Measurements from ENCODE around the gene CYP11A1.
A peak's percentile ranks its signal among the peaks of the same experiment; 100 is the strongest.

CYP11A1 gene

DNA sequence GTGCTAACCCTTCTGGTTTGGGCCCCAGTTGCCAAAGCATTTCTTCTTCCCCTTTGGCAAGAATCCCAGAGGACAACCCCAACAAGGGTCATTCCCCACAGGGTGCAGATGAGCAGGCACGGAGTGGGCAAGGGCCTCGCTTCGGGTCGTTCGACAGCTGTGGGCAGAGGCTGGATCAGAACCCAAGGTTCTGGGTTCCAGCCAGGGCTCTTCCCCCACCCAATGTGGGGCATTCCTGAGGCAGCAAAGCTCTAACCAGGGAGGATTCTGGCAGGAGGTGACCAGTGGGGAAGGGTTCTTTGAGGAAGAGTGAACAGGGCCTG lies 48.3 kb downstream of the CYP11A1 start:
- DNase-seq, result no peak

GRCh38 chr15:74318376-74319137 lies 48.9 kb downstream of the CYP11A1 start:
- peak; percentile 47 for DNase-seq

DNA sequence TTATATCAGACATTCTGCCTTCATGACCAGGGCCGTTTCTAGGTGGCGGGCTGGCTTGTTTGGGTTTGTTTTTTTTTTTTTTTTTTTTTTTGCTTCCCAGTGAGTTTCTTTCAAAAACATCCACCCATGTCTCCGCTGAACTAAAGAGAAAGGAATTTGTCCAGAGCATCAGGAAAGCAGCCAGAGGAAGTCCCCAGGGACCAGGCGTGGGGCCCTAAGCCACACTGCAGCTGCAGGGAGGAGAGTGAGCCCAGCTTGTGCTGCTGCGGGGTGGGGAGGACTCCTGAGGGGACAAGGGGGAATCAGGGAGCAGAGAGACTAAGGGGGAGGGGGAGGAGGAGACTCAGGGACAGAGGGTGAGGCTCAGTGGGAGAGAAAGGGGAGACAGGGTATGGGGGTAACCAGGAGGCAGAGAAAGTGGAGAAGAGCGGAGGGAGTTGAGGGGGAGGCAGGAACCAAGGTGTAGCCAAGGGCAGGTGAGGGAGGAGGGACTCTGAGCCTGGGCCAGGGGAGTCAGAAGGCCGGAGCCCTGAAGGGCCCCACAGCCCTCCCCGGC lies 49.5 kb downstream of the CYP11A1 start:
- no peak for DNase-seq

GRCh38 chr15:74316141-74316540 lies 51.3 kb downstream of the CYP11A1 start:
- no peak for DNase-seq

DNA sequence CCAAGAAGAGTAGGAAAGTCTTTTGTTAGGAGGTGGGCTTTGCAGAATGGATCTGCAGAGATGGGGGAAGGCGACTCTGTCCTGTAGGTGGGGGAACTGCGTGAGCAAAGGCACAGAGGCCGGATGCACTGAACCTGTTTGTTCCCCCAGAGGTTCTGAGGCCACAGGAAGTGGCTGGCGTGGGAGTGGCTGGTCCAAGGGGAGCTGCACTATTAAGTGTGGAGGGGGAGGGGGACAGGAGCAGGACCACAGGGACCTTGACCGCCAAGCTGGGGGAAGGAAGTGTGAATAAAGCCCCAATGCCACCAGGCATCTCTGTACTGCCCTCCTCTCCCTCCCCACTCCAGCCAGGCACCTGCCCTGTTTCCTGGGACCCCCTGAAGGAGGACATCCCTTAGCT lies 51.8 kb downstream of the CYP11A1 start:
- no peak for DNase-seq

DNA sequence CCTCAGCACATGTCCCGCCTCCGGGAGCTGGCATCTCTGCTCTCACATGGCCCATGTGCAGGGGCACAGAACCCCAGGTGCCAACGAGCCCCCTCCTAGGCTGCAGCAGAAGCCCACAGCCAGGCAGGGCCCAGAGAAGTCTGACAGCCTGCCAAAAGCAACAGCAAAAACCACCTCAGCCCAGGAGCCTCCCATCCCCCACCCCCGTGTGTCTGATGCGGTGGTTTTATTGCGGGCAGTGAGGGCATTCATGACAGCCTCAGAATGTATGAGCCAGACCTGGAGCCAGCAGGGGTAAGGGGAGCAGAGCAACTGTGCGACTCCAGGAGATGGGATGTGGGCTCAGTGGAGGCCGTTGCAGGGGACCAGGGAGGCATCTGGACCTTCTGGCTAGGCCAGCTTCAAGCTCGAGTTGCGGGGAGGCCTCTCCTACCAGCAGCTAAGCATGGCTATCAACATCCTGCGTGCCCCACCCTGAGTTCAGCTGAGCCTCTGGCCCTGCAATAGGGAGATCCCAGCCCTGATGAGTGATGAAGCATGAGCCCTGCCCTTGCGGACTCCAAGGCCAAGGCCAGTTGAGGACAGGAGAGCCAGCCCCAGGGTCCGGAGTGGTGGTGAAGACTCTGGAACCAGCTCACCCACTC lies 52.5 kb downstream of the CYP11A1 start:
- DNase-seq, result no peak

DNA sequence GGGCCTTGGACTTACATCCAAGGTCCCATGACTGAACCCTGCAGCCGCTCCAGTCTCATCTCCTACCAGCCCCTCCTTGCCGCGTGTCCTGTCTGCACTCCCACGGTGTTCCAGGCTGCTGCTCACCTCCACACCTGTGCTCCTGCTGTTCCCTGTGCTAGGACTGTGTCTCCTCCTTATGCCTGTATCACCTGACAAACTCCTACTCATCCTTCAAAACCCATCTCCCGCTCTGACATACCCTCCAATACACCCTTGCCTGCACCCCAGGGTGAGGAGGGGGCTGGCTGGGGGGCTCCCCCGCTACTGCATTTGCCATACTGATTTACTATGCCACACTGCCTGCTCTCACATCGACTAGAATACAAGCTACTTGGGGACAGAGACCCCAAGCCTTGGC lies 53.6 kb downstream of the CYP11A1 start:
- DNase-seq, result no peak

- DNase-seq, result peak; percentile 93
Measured at GRCh38 chr15:74312445-74313007, 54.9 kb downstream of the CYP11A1 start.

DNA sequence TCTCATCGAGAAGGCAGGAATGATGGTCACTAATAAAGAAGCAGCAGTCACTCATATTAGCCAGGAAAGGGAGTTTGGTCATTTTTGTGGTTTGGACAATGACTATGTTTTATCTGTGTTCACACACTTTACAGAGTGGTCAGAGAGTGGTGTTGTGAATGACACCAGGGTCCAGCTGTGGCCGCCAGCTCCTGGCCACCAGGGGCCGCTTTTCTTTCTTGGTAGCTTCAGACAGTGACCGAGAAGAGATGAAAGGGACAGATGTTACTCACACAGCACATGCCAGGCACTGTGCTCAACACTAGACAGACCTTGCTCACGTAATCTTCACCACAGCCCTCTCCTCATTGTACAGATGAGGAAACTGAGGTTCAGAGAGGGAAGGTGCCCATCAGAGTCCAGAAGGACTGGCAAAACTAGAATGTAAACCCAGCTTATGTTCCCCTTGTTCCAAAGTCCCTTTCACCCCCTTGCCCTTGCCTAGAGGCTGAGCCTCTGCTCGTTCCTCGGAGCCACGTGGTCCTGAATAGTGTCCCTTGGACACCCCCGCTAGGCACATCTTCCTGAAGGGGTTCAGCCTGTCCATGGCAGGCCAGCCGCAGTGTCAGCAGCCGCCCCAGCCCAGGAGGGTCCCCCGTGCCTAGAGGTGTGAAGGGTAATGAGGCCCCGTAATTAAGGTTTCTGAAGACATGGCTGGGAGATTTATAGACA lies 55.6 kb downstream of the CYP11A1 start:
- DNase-seq, result peak; percentile 31

DNA sequence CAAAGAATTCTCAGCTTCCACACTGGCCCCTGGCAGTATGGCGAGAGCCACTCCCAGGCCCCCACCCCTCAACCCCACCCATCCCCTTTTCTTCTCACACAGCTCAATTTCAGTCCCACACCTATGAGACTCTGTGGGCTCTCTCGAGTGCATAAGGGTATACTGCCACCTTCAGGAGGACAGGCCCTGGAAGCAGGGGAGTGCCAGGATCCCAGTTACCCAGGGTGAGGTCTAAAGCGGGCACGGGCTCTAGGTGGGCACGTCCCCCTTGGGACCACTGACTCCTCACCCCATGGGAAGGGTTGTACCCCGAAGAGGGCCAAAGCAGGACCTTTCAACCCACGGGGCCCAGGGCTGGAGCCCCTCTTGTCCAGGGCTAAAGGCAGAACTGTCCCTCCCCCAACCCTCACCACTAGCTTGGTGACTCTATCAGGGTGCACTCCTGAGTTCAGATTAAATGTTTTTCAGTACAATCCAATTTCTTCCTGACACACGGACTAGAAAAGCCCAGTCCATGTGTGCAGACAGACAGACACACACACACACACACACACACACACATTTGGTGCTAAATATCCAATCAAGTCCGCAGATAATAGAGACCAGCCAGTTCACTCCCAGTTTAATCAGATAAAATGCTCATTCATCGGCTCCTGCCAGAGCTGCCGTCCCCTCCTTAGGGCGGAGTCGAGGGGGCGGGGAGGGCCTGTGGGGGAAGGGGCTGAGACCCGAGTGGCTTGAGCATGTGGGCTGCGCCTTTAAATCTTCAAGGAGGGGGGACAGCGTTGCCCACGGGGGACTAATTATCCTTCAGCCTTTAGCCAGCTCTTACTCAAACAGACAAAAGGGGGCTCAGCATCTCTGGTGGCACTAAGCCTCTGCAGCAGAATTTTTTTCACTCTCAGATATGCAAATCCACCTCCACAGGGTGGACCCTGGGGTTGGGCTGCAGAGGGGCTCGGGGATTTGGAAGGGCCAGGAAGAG lies 59.3 kb downstream of the CYP11A1 start:
- peak; percentile 83 for DNase-seq

DNA sequence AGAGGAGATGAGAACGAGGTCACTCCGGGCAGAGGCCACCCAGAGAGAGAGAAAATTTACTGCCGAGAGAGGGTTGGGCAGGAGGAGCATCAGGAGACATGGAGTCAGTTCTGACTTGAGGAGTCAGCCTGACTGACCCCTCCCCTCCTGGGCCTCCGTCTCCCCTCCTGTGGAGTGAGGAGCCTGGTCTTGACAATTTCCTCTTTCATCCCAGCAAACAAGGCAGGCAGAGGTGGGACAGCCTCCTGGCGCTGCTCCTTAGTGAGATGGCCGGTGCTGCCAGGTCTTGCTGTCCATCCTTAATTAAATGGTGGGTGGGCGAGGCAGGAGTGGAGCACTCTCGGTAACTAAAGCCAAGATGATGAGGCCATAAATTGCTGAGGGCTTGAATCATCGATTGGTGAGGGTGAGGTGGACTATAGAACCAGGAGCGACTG lies 60.6 kb downstream of the CYP11A1 start:
- DNase-seq, result no peak

DNA sequence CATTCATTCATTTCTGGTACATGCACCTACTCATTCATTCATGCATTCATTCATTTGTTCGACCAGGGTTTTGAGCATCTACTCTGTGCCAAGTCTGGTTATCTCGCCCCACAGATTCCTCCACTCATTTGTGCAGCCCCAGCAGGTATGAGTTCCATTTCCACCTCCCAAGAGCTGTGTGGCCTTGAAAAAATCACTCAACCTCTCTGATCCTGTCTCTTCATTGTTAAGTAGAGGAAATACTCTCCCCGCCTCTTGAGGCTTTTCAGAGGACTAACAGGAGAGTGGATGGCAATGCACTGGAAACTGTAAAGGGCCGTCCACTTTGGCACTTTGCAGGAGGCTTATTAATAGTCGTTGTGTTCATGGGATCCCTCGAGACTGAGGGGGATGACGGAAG lies 61.8 kb downstream of the CYP11A1 start:
- DNase-seq, result no peak

DNA sequence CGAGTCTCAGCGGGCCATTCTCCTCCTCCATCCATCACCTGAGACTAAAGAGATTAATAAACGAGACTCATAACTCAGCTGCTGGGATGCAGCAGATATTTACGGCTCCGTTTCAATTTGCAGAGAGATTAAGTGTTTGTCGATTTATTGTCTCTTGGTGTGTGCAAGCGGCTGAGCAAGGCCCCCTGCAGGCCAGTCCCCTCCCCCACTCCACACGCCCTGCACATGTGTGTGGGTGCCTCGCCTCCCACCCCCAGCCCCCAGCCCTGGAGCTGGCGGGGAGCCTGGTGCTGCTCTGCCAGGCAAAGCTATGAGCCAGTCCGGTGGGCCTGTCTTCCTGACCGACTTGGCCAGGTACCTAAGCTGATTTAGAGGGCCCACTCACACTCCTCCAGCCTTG lies 63.0 kb downstream of the CYP11A1 start:
- no peak for DNase-seq

GRCh38 chr15:74303741-74304309 lies 63.6 kb downstream of the CYP11A1 start:
- DNase-seq, result no peak

- peak; percentile 73 for DNase-seq
Measured at GRCh38 chr15:74302821-74303359, 64.6 kb downstream of the CYP11A1 start.

- no peak for DNase-seq
Measured at GRCh38 chr15:74301583-74302361, 65.7 kb downstream of the CYP11A1 start.

DNA sequence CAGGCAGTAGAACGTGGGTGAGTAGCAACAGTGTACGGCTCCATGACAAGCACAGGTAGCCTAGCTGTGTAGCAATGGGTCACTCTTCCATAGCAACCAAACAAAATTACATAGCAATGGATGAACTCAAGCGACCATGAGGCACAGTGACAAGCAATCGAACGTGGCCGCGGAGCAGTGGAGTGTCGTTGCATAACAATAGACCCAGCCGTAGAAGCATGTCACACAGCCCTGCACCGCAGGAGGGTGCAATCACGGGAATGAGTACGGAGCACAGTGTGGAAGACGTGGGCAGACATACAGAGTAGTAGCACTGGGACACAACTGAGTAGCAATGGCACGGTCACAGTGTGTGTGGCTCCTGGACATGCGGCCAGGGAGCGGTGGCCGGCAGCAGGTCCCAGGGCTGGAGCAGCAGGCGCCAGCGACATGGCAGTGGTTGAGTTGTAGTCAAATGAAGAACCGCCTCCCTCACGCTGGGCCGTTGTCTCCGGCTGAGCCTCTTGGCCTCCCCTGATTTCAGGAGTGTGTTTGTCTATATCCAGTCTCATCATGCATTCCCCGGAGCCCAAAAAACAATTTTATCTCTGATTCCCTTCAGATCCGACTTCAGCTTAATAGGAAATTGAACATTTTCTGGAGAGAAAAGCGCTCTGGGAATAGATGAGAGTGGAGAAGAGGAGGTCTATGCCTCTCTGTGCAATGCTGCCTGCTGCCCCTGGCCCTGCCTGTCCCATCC lies 67.2 kb downstream of the CYP11A1 start:
- DNase-seq, result no peak

GRCh38 chr15:74297887-74298286 lies 69.6 kb downstream of the CYP11A1 start:
- no peak for DNase-seq

DNA sequence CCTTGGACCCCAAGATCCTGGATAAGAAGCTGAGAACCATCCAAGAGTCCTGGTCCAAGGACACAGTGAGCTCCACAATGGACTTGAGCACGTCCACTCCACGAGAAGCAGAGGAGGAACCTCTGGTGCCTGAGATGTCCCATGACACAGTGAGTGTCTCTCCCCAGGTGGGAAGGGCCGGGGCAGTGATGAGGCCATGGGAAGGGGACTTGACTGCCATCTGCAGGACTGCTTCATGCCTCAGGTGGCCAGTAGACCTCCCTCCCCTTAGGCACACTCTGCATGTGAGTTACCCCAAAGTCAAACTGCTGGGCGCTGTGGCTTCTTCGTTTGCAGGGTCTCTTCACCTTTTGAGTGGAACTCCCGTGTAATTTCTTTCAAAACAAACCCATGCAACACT lies 71.6 kb downstream of the CYP11A1 start:
- DNase-seq, result no peak

GRCh38 chr15:74294010-74294409 lies 73.4 kb downstream of the CYP11A1 start:
- DNase-seq, result peak; percentile 75
